ENCODE measurements around the gene HES5.

DNA sequence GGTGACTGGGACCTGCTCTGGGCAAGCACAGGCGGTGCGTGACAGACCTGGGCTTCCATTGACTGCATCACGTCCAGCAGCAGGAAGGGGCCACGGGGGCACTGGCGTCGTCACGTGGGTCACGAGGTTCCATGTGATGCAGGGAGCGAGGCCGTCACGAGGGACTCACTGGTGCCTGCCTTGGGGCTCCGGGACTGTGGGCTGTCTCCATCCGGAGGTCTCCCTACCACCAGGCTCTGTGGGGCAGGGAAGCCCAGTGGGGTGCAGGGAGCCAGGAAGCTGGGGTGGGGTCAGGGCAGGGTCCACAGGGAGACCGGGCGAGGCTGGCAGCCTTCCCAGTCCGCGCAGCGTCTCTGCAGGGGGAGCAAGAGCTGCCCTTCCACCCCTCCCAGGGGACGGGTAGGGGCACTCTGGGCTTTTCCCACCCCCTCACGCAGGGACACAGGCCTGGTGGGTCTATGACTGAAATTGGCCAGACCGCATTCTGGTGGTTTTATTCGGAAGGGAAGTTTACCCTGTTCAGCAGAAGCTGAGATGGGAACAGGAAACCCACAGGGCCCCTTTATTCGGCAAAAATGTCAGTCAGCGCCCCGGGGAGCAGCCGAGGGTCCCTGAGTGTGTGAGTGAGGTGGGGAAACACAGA lies 25.7 kb upstream of the HES5 start:
- TF ChIP-seq, protein P1, sequence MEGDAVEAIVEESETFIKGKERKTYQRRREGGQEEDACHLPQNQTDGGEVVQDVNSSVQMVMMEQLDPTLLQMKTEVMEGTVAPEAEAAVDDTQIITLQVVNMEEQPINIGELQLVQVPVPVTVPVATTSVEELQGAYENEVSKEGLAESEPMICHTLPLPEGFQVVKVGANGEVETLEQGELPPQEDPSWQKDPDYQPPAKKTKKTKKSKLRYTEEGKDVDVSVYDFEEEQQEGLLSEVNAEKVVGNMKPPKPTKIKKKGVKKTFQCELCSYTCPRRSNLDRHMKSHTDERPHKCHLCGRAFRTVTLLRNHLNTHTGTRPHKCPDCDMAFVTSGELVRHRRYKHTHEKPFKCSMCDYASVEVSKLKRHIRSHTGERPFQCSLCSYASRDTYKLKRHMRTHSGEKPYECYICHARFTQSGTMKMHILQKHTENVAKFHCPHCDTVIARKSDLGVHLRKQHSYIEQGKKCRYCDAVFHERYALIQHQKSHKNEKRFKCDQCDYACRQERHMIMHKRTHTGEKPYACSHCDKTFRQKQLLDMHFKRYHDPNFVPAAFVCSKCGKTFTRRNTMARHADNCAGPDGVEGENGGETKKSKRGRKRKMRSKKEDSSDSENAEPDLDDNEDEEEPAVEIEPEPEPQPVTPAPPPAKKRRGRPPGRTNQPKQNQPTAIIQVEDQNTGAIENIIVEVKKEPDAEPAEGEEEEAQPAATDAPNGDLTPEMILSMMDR (conservative IDR thresholded peaks at IDR 0.05; ENCODE audit: low read length), result no peak
- TF ChIP-seq EZH2phosphoT487 (IDR thresholded peaks at IDR 0.05; ENCODE audit: borderline replicate concordance, low read depth, low read length), result no peak
